ENCODE results near the gene IL1R1.

- TF ChIP-seq YY1 (IDR thresholded peaks at IDR 0.05; ENCODE audit: insufficient read depth, insufficient read length) (no peak), ZNF274 (IDR thresholded peaks at IDR 0.05; ENCODE audit: low read depth, low read length) (no peak)
These were observed 16.7 kb downstream of the IL1R1 start for GRCh38 chr2:102159295-102159694.
